HK-2 (cell line): ENCODE data around the gene GRID1.
A peak's percentile ranks its signal among the peaks of the same experiment; 100 is the strongest.

ENCODE experiments used
- DNase-seq: peaks from one replicate; pipeline ENCODE4 v3.0.0-alpha.2; 2018; ENCODE audit not compliant: unreplicated experiment

GRID1 gene

DNA sequence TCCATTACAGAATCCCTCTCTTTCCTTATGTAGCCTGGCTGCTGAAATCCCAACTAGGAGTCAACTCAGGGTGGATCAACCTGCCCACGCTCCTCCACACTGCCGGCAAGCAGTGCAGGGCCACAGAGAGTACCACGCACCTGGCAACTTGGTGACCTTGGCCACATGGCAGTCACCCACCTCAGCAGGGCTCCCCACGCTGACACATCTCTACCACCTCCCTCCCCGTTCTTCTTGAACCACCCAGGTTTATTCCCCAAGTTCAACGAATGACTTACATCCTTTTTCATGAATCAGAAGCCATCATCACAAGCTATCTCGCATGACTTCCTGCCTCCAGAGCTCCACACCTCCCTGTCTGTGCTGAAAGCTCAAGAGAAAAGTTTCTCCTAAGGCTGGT, 153.4 kb downstream of the GRID1 start:
- no peak for DNase-seq

DNA sequence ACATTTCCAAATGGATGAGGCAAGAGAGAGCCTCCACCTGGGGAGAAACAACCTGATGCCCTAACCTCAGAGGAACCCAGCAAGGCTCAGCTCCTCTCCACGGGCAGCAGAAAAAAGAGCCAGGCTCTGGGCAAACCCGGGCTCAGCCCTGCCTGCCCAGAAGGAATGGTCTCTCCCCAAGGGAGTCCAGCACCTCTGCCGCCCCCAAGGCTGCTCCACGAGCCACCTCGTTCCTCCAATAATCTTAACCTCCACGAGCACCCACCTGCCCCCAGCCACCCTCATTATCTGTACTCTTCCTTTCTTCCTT, 154.2 kb downstream of the GRID1 start:
- no peak for DNase-seq

GRCh38 chr10:86211691-86212390, 154.8 kb downstream of the GRID1 start:
- no peak for DNase-seq

- DNase-seq: no peak
These were observed 156.2 kb downstream of the GRID1 start for GRCh38 chr10:86210416-86210815.

DNA sequence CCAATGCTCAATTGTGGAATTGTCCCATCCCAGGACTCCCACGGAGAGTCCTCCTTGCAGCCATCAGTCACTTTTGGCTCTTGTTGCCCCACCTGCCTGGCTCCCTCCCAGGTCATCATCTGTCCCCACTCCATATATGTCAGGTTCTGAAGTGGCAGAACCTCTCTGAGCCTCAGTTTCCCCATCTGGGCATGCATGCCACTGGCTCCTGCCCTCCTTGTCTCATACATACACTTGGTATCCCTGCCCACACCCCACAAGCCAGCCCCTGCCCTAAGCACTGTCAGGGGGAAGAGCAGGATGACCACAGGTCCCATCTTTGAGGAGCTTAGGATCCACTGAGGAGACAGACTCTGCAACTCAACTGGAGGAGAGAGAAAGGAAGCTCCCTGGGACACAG, 156.9 kb downstream of the GRID1 start:
- DNase-seq: no peak

GRCh38 chr10:86207226-86207625, 159.4 kb downstream of the GRID1 start:
- DNase-seq: no peak

- DNase-seq: no peak
These were observed 160.4 kb downstream of the GRID1 start for GRCh38 chr10:86206240-86206579.

DNA sequence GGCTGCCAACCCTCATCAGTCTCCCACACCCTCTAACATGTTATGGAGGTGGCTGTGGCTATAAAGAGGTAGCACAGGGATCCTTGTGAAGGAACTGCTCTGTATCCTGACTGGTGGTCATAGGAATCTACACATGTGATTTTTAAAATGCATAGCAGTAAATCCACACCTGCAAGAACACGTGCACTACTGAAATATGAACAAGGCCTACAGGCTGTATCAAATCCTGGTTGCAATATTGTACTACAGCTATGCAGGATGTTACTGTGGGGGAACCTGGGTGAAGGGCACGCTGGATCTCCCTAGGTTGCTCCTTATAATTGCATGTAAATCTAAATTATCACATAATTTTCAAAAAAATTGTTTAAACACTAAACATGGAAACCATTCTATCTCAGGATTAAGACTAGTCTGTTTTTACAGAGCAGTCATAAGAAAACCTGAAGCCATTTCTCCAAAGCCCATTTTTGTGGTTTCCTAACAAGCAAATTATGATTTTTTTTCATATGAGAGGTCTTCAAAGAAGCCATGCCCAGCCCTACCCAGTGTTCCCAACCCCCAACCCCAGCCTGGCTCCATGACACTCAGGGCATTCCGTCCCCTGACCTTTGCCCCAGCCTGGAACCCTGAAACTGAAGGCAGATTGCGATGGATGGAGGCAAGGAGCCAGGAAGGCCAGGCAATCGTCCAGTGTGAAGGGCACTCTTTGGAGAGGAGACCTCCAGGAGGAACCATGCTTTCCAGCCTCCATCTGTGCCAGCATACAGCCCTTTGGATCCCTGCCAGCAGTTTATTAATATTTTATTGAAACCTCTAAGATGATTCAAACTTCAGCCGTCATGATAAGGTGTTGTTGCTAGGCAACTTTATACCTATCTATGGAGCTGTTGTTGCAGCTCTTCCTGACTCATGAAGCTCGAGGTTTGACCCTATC, 161.0 kb downstream of the GRID1 start:
- DNase-seq: no peak

DNA sequence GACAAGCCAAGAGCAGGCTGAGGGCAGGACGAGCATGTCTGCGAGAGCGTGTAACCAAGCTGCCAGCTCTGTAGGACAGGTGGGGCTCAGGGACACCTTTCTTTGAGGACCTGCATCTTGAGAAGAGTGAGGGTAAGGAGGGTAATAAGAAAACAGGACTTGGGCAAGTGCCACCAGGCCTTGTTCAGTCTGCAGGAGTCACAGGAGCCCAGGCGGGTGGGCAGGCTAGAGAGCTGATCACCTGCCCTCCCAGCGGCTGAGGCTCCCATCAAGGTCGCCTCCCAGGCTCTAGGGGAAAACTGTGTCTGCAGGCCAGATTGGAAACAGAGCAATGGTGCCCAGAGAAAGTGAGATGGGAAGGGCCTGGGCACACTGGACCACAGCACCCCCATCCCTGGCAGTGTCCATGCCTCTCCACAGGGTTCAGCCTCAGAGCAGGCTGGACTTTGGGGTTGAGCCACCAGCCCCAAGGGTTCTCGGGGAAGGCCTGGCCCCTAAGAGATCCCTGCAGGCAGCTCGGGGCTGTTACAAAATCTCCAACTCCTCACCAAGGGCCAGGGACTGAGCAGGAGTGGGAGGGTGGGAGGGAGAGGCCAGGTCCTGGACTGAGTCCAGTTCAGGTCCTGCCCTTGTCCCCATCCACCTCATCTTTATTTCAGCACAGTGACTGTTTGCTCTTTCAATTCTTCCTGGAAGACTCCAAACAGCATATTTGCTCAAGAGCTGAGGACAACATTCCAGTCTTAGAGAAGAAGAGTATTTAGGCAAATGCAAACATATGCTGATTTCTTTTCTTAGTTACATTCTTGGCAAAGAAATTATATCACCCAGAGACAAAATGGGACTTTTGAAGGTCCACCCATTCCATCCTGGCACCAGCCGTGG, 161.9 kb downstream of the GRID1 start:
- no peak for DNase-seq

DNA sequence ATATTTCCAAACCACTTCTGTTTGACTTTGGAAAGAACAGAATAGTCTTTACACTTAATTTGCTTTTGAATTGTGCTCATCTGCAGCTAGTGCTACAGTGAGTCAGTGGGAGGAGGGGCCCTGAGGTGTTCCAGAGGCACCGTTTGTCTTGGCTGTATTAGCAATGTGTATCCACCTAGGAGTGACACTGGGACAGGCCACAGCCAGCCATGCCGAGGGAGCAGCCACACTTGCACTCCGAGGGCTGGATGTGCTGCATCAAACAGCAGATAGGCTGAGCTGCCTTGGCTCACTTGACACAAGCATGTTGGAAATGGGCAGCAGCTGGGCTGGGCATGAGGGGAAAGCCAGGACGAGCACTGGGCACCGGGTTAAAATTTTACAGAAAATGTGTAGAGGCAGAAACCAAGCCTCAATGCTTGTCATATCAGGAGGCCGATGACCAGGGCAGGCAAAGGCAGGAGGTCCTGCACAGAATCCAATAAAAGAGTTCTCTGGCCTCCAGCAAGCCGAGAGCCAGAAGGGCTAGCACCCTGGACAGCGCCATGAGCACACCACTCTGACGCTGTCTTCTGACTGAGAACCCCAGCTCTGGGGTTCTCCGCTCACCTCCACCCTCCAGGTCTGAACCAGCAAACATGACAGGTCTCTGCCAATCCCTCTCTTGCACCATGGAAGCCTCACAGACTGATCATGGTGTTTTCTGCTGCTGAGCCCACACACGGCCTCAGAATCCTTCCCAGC, 163.3 kb downstream of the GRID1 start:
- peak; percentile 34 for DNase-seq

DNA sequence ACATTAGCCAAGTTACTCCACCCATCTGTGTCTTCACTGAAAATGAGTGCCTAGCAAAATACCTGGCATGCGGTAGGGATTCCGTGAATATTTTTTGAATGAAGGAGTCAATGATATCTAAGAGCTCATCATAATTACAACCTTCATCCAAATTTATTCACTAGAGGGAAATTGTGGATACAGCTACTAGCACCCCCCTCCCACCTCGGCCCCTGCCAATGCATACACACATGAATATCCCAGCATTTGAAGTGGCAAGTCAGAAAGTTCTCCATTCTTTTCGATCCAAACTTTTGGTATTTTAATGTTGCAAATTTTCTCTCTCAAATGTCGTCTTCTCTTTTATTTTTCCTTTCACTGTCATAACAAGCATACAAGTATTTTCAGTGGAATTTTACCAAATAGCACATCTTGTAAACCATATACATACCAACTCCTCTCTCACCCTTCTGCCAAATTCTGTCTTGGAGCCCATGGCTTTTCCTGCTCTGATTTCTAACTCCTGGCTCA, 164.3 kb downstream of the GRID1 start:
- no peak for DNase-seq

- no peak for DNase-seq
These were observed 165.7 kb downstream of the GRID1 start for GRCh38 chr10:86200867-86201266.

DNA sequence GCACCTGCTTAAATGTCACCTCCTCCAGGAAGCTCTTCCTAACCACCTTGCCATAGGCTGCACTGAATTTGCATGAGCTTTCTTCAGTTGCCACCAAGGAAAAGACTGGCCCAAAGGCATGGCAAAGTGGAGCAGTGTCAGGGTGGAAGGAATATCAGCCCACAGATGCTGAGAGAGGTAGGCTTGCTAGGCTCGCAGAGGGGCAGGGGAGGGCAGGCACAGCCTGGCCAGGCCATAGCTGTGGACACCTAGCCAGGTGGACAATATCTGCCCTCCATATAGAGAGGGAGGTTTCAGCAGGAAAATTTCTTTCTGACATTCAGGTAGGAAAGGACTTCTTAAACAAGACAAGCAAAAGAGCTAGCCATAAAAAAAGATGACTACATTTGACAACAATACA, 166.3 kb downstream of the GRID1 start:
- no peak for DNase-seq

DNA sequence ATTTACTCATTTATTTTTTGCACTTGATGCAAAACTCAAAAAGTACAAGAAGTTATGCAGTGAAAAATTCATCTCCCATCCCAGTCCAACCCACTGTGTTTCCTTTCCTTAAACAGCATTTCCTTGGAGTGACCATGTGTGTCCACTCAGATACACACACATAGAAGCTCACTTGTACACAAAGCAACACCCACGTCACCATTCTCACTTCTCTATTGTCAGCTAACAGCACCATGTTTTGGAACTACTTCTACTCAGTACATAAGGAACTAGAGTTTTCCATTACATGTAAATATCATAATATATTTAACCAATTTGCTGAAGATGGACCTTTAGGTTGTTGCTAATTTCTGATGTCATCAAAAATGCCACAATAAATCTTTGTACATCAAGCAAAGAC, 167.6 kb downstream of the GRID1 start:
- no peak for DNase-seq

GRCh38 chr10:86198271-86198670, 168.3 kb downstream of the GRID1 start:
- no peak for DNase-seq

DNA sequence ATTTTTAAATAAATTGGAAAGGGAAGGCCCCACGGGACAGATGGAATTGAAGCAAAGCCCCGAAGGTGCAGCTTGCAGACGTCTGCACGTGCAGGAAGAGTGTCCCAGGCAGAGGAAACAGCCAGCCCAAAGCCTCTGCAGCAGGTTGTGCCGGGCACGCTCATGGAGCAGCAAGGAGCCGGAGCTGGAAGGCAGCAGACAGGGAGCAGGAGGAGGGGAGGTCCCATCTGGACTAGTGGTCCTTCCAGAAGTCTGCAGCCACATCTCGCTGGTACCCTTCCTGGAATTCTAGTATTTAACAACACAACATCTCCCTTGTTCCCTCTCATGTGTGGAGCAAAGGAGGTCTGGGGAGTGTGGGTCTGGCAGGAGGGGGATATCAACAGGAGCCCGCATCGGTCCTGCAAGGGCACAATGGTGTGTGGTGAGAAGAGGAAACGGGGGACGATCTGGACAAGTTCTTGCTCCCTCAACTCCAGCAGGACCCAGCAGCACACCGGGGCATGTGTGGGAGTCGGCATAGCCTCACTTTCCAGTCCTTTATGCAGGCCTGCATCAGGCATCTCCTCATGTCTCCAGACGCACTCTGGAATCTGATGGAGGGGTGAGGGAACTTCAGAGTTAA, 169.3 kb downstream of the GRID1 start:
- no peak for DNase-seq

GRCh38 chr10:86195521-86196157, 171.0 kb downstream of the GRID1 start:
- no peak for DNase-seq

- no peak for DNase-seq
These were observed 171.9 kb downstream of the GRID1 start for GRCh38 chr10:86194684-86195083.

DNA sequence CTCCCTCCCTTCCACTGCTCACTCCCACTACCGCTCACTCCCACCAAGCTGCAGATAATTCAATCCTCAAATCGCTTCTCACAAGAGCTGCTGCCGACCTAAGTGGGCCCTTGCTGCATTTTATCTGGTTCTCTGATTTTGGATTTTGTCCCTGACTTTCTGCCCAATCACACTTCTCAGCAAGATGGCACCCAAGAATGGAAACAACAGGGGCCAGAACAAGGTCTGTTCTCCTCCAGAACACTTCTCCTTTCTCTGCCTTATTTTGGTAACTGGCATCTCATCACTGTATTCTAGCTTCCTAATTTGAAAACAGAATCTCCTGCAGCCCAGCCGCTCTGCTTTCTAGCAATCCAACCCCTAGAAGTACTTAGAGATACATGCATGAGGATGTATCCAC, 172.8 kb downstream of the GRID1 start:
- no peak for DNase-seq

DNA sequence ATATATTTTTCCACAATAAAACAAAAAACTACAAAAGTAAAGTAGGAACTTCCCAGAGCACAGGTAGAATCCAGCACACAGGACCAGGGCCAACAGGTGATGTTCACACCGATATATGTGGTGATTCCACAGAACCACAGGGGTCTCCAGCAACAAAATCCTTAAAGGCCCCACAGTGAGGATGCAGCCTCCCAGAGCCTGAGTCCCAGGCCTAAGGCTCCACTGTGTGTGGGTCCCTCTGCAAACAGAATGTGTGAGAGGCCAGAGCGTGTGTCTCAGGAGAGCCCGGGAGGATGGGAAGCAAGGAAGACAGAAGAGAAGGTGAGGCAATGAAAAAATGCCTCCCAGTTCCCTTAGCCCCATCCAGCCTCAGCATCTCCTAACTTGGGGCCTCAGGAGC, 173.9 kb downstream of the GRID1 start:
- no peak for DNase-seq

GRCh38 chr10:86192147-86192546, 174.4 kb downstream of the GRID1 start:
- no peak for DNase-seq
